ENCODE results near the gene TKTL1.

The TKTL1 gene

GRCh38 chrX:154365052-154365600, 69.5 kb downstream of the TKTL1 start:
- peaks cover 13% of the 10 kb centered on the region for H3K4me1 ChIP-seq (ENCODE audit: insufficient read depth, low read length, poor library complexity, severe bottlenecking)
- peaks cover 64% of the 10 kb centered on the region for H3K79me2 ChIP-seq (ENCODE audit: insufficient read depth, low read length)
- H3K36me3 ChIP-seq (ENCODE audit: insufficient read depth, low read length): peaks cover 67% of the 10 kb centered on the region; the same call in 1 of the 2 replicates
- no peaks in the 10 kb centered on the region for H3F3A ChIP-seq (ENCODE audit: low read depth)
- no peak overlapping the region for H3K4me2 ChIP-seq (ENCODE audit: low read depth, low read length, poor library complexity, severe bottlenecking)
- H3K4me3 ChIP-seq (ENCODE audit: low read length, poor library complexity, severe bottlenecking): no peak overlapping the region
- no peak overlapping the region for H3K9ac ChIP-seq (ENCODE audit: low read depth, low read length, poor library complexity, severe bottlenecking)
- TF ChIP-seq EZH2phosphoT487 (IDR thresholded peaks at IDR 0.05; ENCODE audit: borderline replicate concordance) (no peak), CTCF (conservative IDR thresholded peaks at IDR 0.05; ENCODE audit: low read length) (no peak)
- no peak overlapping the region for H2AFZ ChIP-seq (ENCODE audit: low read length)
- H3K9me3 ChIP-seq (ENCODE audit: insufficient read depth, low read depth, low read length): no peaks in the 10 kb centered on the region
- H4K20me1 ChIP-seq (ENCODE audit: insufficient read depth, low read length, poor library complexity, severe bottlenecking): peaks cover 48% of the 10 kb centered on the region
- no peaks in the 10 kb centered on the region for H3K27me3 ChIP-seq (ENCODE audit: insufficient read depth, low read length, poor library complexity, severe bottlenecking)
- no peaks in the 10 kb centered on the region for H3K9me2 ChIP-seq (replicated peaks; ENCODE audit: low read depth, low read length)

- Histone ChIP-seq H3K4me1 (ENCODE audit: insufficient read depth, low read length, poor library complexity, severe bottlenecking) (peaks cover 13% of the 10 kb centered on the region), H3K9ac (ENCODE audit: low read depth, low read length, poor library complexity, severe bottlenecking) (no peak overlapping the region), H3K79me2 (ENCODE audit: insufficient read depth, low read length) (peaks cover 73% of the 10 kb centered on the region), H3K4me2 (ENCODE audit: low read depth, low read length, poor library complexity, severe bottlenecking) (no peak overlapping the region), H3K9me2 (replicated peaks; ENCODE audit: low read depth, low read length) (no peaks in the 10 kb centered on the region), H3F3A (ENCODE audit: low read depth) (no peaks in the 10 kb centered on the region), H3K27me3 (ENCODE audit: insufficient read depth, low read length, poor library complexity, severe bottlenecking) (no peaks in the 10 kb centered on the region), H2AFZ (ENCODE audit: low read length) (no peak overlapping the region), H4K20me1 (ENCODE audit: insufficient read depth, low read length, poor library complexity, severe bottlenecking) (peaks cover 48% of the 10 kb centered on the region), H3K36me3 (ENCODE audit: insufficient read depth, low read length) (peaks cover 61% of the 10 kb centered on the region; the same call in 1 of the 2 replicates), H3K4me3 (ENCODE audit: low read length, poor library complexity, severe bottlenecking) (no peak overlapping the region), H3K9me3 (ENCODE audit: insufficient read depth, low read depth, low read length) (no peaks in the 10 kb centered on the region)
- no peak for TF ChIP-seq CTCF (conservative IDR thresholded peaks at IDR 0.05; ENCODE audit: low read length)
- no peak for TF ChIP-seq EZH2phosphoT487 (IDR thresholded peaks at IDR 0.05; ENCODE audit: borderline replicate concordance)
These were observed 70.5 kb downstream of the TKTL1 start for GRCh38 chrX:154365997-154366665.

GRCh38 chrX:154366666-154367055, 71.1 kb downstream of the TKTL1 start:
- peaks cover 55% of the 10 kb centered on the region; the same call in 1 of the 2 replicates for H3K36me3 ChIP-seq (ENCODE audit: insufficient read depth, low read length)
- TF ChIP-seq EZH2phosphoT487 (IDR thresholded peaks at IDR 0.05; ENCODE audit: borderline replicate concordance) (no peak), CTCF (conservative IDR thresholded peaks at IDR 0.05; ENCODE audit: low read length) (no peak)
- no peaks in the 10 kb centered on the region for H3K9me3 ChIP-seq (ENCODE audit: insufficient read depth, low read depth, low read length)
- no peak overlapping the region for H3K9ac ChIP-seq (ENCODE audit: low read depth, low read length, poor library complexity, severe bottlenecking)
- H3K4me1 ChIP-seq (ENCODE audit: insufficient read depth, low read length, poor library complexity, severe bottlenecking): peaks cover 13% of the 10 kb centered on the region
- H3K4me3 ChIP-seq (ENCODE audit: low read length, poor library complexity, severe bottlenecking): no peak overlapping the region
- H3K79me2 ChIP-seq (ENCODE audit: insufficient read depth, low read length): peaks cover 73% of the 10 kb centered on the region
- H3K9me2 ChIP-seq (replicated peaks; ENCODE audit: low read depth, low read length): no peaks in the 10 kb centered on the region
- peaks cover 48% of the 10 kb centered on the region for H4K20me1 ChIP-seq (ENCODE audit: insufficient read depth, low read length, poor library complexity, severe bottlenecking)
- no peak overlapping the region for H3K4me2 ChIP-seq (ENCODE audit: low read depth, low read length, poor library complexity, severe bottlenecking)
- H3F3A ChIP-seq (ENCODE audit: low read depth): no peaks in the 10 kb centered on the region
- H3K27me3 ChIP-seq (ENCODE audit: insufficient read depth, low read length, poor library complexity, severe bottlenecking): no peaks in the 10 kb centered on the region
- H2AFZ ChIP-seq (ENCODE audit: low read length): no peak overlapping the region
